Smooth muscle cell of the pulmonary artery (primary cell): Measurements from ENCODE around the gene PTGES3L. TPM values are rescaled to one million over a fixed set of nuclear protein-coding genes. Genes with fewer than 3 reads are reported as not detected.

ENCODE experiments used
- total RNA-seq: library from RNA; depleted of rRNA; stranded (reverse); fragments of >200 nt; gene quantifications from 2 replicates; pipeline ENCODE4 v1.2.3, GENCODE V29; 2014

PTGES3L gene
- total RNA-seq: 0.07 and 0.23 TPM in 2 replicates

GRCh38 chr17:42979511-42980273 lies at the start of gene PTGES3L:
PTGES3L (minus strand) TSS chr17:42980080; CDS start chr17:42980053, 27 bp downstream.

GRCh38 chr17:43024407-43025289 lies 44.8 kb upstream of the PTGES3L start, which contains the start of gene RND2:
RND2 (plus strand) TSS chr17:43025231; CDS start chr17:43025348, 117 bp downstream.

GRCh38 chr17:43021741-43022512 lies 42.0 kb upstream of the PTGES3L start, which contains the start of gene VAT1:
VAT1 (minus strand) TSS chr17:43022385; CDS start chr17:43022322, 63 bp downstream.

GRCh38 chr17:43006639-43007551 lies 27.0 kb upstream of the PTGES3L start, which contains the start of gene IFI35:
IFI35 (plus strand) TSS chr17:43006784; CDS start chr17:43006948, 164 bp downstream.

GRCh38 chr17:42997984-42998938 lies 18.4 kb upstream of the PTGES3L start, which contains the start of gene RPL27:
RPL27 (plus strand) TSS chr17:42998419; CDS start chr17:42998751, 332 bp downstream.

GRCh38 chr17:42980274-42980765 lies 440 bp upstream of the PTGES3L start, which contains the start of gene RUNDC1:
RUNDC1 (plus strand) TSS chr17:42980565; CDS start chr17:42980577, 12 bp downstream.

GRCh38 chr17:42964161-42964932 lies 15.5 kb downstream of the PTGES3L start, which contains the start of gene AARSD1:
AARSD1 (minus strand) TSS chr17:42964454; CDS start chr17:42964440, 14 bp downstream.

Other genes starting within 250 kb of the PTGES3L start
- 20.6 and 21.3 TPM in 2 replicates for gene EZH1, start 235.0 kb downstream of the PTGES3L start, total RNA-seq
- gene RAMP2, start 218.9 kb downstream of the PTGES3L start, total RNA-seq: 0.13 and 0.46 TPM in 2 replicates
- gene VPS25, start 206.6 kb downstream of the PTGES3L start, total RNA-seq: 44.1 and 44.4 TPM in 2 replicates
- gene WNK4, start 199.5 kb downstream of the PTGES3L start, total RNA-seq: 0.20 and 0.79 TPM in 2 replicates
- 41.7 and 50.0 TPM in 2 replicates for gene COA3, start 181.4 kb downstream of the PTGES3L start, total RNA-seq
- 0.07 and 0.36 TPM in 2 replicates for gene CNTD1, start 181.2 kb downstream of the PTGES3L start, total RNA-seq
- gene BECN1, start 155.8 kb downstream of the PTGES3L start, total RNA-seq: 94.1 and 99.6 TPM in 2 replicates
- 60.6 and 62.2 TPM in 2 replicates for gene PSME3, start 146.7 kb downstream of the PTGES3L start, total RNA-seq
- gene AOC2, start 135.5 kb downstream of the PTGES3L start, total RNA-seq: 0.79 and 0.85 TPM in 2 replicates
- gene AOC3, start 128.9 kb downstream of the PTGES3L start, total RNA-seq: 1.3 and 5.9 TPM in 2 replicates
- gene G6PC1, start 79.3 kb downstream of the PTGES3L start, total RNA-seq: not detected in 2 replicates
- 18.2 and 20.0 TPM in 2 replicates for gene AARSD1, start 15.6 kb downstream of the PTGES3L start, total RNA-seq
- 13.4 and 15.4 TPM in 2 replicates for gene RUNDC1, start 485 bp upstream of the PTGES3L start, total RNA-seq
- 364 and 471 TPM in 2 replicates for gene RPL27, start 18.3 kb upstream of the PTGES3L start, total RNA-seq
- 14.2 and 21.2 TPM in 2 replicates for gene IFI35, start 26.7 kb upstream of the PTGES3L start, total RNA-seq
- gene VAT1, start 42.3 kb upstream of the PTGES3L start, total RNA-seq: 136 and 240 TPM in 2 replicates
- gene RND2, start 45.2 kb upstream of the PTGES3L start, total RNA-seq: 0.17 and 0.20 TPM in 2 replicates
- 9.0 and 10.1 TPM in 2 replicates for gene BRCA1, start 145.3 kb upstream of the PTGES3L start, total RNA-seq
- 114 and 132 TPM in 2 replicates for gene NBR1, start 191.1 kb upstream of the PTGES3L start, total RNA-seq
- 5.5 and 6.5 TPM in 2 replicates for gene TMEM106A, start 231.8 kb upstream of the PTGES3L start, total RNA-seq
- not detected in 2 replicates for gene CCDC200, start 248.5 kb upstream of the PTGES3L start, total RNA-seq